Measurements from ENCODE around the gene GPNMB.

- TF ChIP-seq ZFP62 (CRISPR knock-in tag; IDR thresholded peaks at IDR 0.05) (no peak), THAP7 (CRISPR knock-in tag; IDR thresholded peaks at IDR 0.05) (no peak), NFE2L2 (IDR thresholded peaks at IDR 0.05; ENCODE audit: low read length) (no peak), ZIK1 (CRISPR knock-in tag; IDR thresholded peaks at IDR 0.05; ENCODE audit: borderline replicate concordance, low read depth) (no peak), MAZ (IDR thresholded peaks at IDR 0.05; ENCODE audit: borderline replicate concordance, low read depth, low read length) (no peak), MAZ (CRISPR knock-in tag; IDR thresholded peaks at IDR 0.05; ENCODE audit: low read depth) (no peak), FOXA3 (CRISPR knock-in tag; IDR thresholded peaks at IDR 0.05) (no peak), ZNF12 (CRISPR knock-in tag; IDR thresholded peaks at IDR 0.05) (no peak), EZH2 (conservative IDR thresholded peaks at IDR 0.05; ENCODE audit: low read depth, low read length) (no peak)
- TF ChIP-seq, protein P1, sequence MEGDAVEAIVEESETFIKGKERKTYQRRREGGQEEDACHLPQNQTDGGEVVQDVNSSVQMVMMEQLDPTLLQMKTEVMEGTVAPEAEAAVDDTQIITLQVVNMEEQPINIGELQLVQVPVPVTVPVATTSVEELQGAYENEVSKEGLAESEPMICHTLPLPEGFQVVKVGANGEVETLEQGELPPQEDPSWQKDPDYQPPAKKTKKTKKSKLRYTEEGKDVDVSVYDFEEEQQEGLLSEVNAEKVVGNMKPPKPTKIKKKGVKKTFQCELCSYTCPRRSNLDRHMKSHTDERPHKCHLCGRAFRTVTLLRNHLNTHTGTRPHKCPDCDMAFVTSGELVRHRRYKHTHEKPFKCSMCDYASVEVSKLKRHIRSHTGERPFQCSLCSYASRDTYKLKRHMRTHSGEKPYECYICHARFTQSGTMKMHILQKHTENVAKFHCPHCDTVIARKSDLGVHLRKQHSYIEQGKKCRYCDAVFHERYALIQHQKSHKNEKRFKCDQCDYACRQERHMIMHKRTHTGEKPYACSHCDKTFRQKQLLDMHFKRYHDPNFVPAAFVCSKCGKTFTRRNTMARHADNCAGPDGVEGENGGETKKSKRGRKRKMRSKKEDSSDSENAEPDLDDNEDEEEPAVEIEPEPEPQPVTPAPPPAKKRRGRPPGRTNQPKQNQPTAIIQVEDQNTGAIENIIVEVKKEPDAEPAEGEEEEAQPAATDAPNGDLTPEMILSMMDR (CRISPR knock-in tag; IDR thresholded peaks at IDR 0.05), result no peak
- TF ChIP-seq, protein P2, sequence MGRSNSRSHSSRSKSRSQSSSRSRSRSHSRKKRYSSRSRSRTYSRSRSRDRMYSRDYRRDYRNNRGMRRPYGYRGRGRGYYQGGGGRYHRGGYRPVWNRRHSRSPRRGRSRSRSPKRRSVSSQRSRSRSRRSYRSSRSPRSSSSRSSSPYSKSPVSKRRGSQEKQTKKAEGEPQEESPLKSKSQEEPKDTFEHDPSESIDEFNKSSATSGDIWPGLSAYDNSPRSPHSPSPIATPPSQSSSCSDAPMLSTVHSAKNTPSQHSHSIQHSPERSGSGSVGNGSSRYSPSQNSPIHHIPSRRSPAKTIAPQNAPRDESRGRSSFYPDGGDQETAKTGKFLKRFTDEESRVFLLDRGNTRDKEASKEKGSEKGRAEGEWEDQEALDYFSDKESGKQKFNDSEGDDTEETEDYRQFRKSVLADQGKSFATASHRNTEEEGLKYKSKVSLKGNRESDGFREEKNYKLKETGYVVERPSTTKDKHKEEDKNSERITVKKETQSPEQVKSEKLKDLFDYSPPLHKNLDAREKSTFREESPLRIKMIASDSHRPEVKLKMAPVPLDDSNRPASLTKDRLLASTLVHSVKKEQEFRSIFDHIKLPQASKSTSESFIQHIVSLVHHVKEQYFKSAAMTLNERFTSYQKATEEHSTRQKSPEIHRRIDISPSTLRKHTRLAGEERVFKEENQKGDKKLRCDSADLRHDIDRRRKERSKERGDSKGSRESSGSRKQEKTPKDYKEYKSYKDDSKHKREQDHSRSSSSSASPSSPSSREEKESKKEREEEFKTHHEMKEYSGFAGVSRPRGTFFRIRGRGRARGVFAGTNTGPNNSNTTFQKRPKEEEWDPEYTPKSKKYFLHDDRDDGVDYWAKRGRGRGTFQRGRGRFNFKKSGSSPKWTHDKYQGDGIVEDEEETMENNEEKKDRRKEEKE (IDR thresholded peaks at IDR 0.05), result no peak
These were observed 39.4 kb downstream of the GPNMB start for GRCh38 chr7:23285657-23286646.

All from HepG2 (cell line).